GM19099 (cell line): ENCODE data around the gene TMED7.

ENCODE experiments used
- POLR2A ChIP-seq: IDR thresholded peaks from 3 replicates; pipeline ENCODE4 v1.6.1; 2011; ENCODE audit warnings: low read depth; ENCODE audit not compliant: insufficient read length; ENCODE audit errors: extremely low read depth

TMED7 gene

DNA sequence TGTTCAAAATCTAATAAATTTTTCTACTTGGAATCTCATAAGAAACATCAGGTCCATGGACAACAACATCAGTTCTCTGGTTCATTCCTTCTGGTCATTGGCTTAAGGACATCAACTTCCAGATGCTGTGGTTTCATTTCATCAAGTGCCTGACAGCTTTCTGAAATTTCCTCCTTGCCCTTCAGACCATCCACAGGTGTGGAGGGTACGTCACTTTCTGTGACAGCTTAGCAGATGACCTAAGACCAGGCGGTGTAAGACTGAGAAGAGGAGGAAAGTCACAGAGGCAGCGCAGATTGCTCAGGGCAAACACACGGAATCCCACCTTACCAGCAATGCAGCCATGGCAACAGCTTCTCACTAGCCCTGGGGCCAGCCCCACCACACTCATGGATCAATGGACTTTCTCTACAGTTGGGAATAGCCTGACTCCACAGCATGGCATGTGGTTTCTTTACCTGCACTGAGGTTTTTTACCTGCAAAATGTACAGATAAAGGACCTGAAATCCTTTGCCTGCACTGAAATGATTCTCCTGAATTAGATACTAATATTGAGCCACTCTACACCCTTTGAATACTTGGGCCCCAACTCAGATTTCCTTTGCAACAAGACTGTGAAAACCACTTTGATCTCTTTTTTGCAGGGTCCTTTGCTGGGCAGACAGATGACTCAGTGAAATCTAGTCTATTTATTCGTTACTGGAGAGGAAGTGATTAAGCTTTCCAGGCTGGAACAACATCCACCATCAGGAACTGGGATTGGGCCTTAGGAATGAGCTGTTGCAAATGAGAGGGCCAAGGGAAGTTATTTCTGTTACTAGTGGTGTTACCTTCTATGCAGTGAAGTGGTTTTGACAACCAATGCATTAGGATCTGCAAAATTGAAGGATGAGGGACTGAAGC lies 50.4 kb downstream of the TMED7 start:
- no peak for TF ChIP-seq POLR2A

GRCh38 chr5:115573133-115573532 lies 52.7 kb downstream of the TMED7 start:
- no peak for TF ChIP-seq POLR2A

GRCh38 chr5:115571441-115571878 lies 54.4 kb downstream of the TMED7 start:
- no peak for TF ChIP-seq POLR2A

DNA sequence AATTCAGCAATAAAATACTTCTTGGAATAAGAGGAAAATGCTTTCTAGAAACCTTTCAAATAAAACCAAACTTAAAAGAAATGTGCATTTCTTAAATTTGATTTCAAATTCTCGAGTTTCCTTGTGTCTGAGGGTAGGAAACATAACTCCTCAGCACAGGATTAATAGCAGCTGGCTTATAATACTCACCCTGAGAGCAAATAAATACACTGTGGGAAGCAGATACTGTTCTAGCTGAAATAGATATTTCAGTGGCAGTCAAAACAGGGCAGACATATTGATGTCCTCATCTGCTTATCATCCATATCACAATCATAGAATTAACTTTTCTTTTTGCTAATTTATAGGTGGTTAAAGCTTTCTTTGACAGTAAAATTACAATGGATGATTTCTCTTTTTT lies 57.2 kb downstream of the TMED7 start:
- no peak for TF ChIP-seq POLR2A

- TF ChIP-seq POLR2A, result no peak
Measured at GRCh38 chr5:115565233-115565632, 60.6 kb downstream of the TMED7 start.
